ENCODE measurements around the gene PRIM2.
"Not testable (repeated sequence)": the region's sequence is repeated elsewhere in the genome, so short reads cannot be mapped to it uniquely, and the experiment has no call there.

PRIM2 gene

GRCh38 chr6:57496251-57496650, 178.8 kb downstream of the PRIM2 start:
- DNase-seq (ENCODE audit: low spot score); FAIRE-seq: not testable (repeated sequence)

GRCh38 chr6:57500368-57501021, 183.1 kb downstream of the PRIM2 start:
- DNase-seq (ENCODE audit: low spot score) = not testable (repeated sequence)

GRCh38 chr6:57502387-57502786, 185.0 kb downstream of the PRIM2 start:
- FAIRE-seq; DNase-seq (ENCODE audit: low spot score): not testable (repeated sequence)

More at GRCh38 chr6:57500368-57501021, 183.1 kb downstream of the PRIM2 start:
- not testable (repeated sequence) for FAIRE-seq

GRCh38 chr6:57505251-57505650, 187.8 kb downstream of the PRIM2 start:
- FAIRE-seq; DNase-seq (ENCODE audit: low spot score): not testable (repeated sequence)

GRCh38 chr6:57510390-57510789, 193.0 kb downstream of the PRIM2 start:
- FAIRE-seq; DNase-seq (ENCODE audit: low spot score): not testable (repeated sequence)

GRCh38 chr6:57515171-57515570, 197.7 kb downstream of the PRIM2 start:
- not testable (repeated sequence) for FAIRE-seq

GRCh38 chr6:57515845-57516244, 198.4 kb downstream of the PRIM2 start:
- not testable (repeated sequence) for DNase-seq (ENCODE audit: low spot score); FAIRE-seq

More at GRCh38 chr6:57515171-57515570, 197.7 kb downstream of the PRIM2 start:
- not testable (repeated sequence) for DNase-seq (ENCODE audit: low spot score)

- DNase-seq (ENCODE audit: low spot score); FAIRE-seq: not testable (repeated sequence)
Observed at GRCh38 chr6:57516776-57517175, 199.3 kb downstream of the PRIM2 start.

GRCh38 chr6:57519198-57519597, 201.8 kb downstream of the PRIM2 start:
- FAIRE-seq = not testable (repeated sequence)

GRCh38 chr6:57521085-57521484, 203.7 kb downstream of the PRIM2 start:
- not testable (repeated sequence) for FAIRE-seq; DNase-seq (ENCODE audit: low spot score)

More at GRCh38 chr6:57519198-57519597, 201.8 kb downstream of the PRIM2 start:
- DNase-seq (ENCODE audit: low spot score) = not testable (repeated sequence)

GRCh38 chr6:57523221-57523620, 205.8 kb downstream of the PRIM2 start:
- FAIRE-seq; DNase-seq (ENCODE audit: low spot score): not testable (repeated sequence)

- not testable (repeated sequence) for DNase-seq (ENCODE audit: low spot score); FAIRE-seq
Observed at GRCh38 chr6:57529755-57530154, 212.3 kb downstream of the PRIM2 start.

GRCh38 chr6:57532660-57533059, 215.2 kb downstream of the PRIM2 start:
- not testable (repeated sequence) for FAIRE-seq; DNase-seq (ENCODE audit: low spot score)

GRCh38 chr6:57535121-57535520, 217.7 kb downstream of the PRIM2 start:
- DNase-seq (ENCODE audit: low spot score); FAIRE-seq: not testable (repeated sequence)

- DNase-seq (ENCODE audit: low spot score) = peak; percentile 2
- FAIRE-seq = not testable (repeated sequence)
Observed at GRCh38 chr6:57535994-57536393, 218.6 kb downstream of the PRIM2 start.

- DNase-seq (ENCODE audit: low spot score); FAIRE-seq: not testable (repeated sequence)
Observed at GRCh38 chr6:57537916-57538315, 220.5 kb downstream of the PRIM2 start.

GRCh38 chr6:57551961-57552360, 234.5 kb downstream of the PRIM2 start:
- DNase-seq (ENCODE audit: low spot score); FAIRE-seq: not testable (repeated sequence)

- not testable (repeated sequence) for FAIRE-seq; DNase-seq (ENCODE audit: low spot score)
Observed at GRCh38 chr6:57557855-57558254, 240.4 kb downstream of the PRIM2 start.

- DNase-seq (ENCODE audit: low spot score); FAIRE-seq: not testable (repeated sequence)
Observed at GRCh38 chr6:57559170-57559569, 241.7 kb downstream of the PRIM2 start.

- FAIRE-seq; DNase-seq (ENCODE audit: low spot score): not testable (repeated sequence)
Observed at GRCh38 chr6:57562233-57562632, 244.8 kb downstream of the PRIM2 start.

GRCh38 chr6:57572119-57572518, 254.7 kb downstream of the PRIM2 start:
- FAIRE-seq; DNase-seq (ENCODE audit: low spot score): not testable (repeated sequence)

- not testable (repeated sequence) for FAIRE-seq
Observed at GRCh38 chr6:57572844-57573243, 255.4 kb downstream of the PRIM2 start.

More at GRCh38 chr6:57572844-57573243, 255.4 kb downstream of the PRIM2 start:
- DNase-seq (ENCODE audit: low spot score) = not testable (repeated sequence)

All from urothelium cell line (cell line).